HepG2 (cell line): ENCODE results near the gene FUT3. TPM values are rescaled to one million over a fixed set of nuclear protein-coding genes. Genes with fewer than 3 reads are reported as not detected.

Experiments used
- ATAC-seq: fragments of 200-7000 bp; cut with Tn5 transposase; 3 replicates; pipeline ENCODE4 v1.9.1; 2020; ENCODE audit warnings: mild to moderate bottlenecking, moderate library complexity
- BruUV-seq: library from RNA; stranded (reverse); fragments of 400-500 nt; replicated peaks from 2 replicates; lab custom pipeline; 2021; lab: Mats Ljungman, UMichigan
- CTCF ChIA-PET: fragments of 300-600 bp; formaldehyde crosslinking; extraction: SDS; loops from one replicate; lab custom pipeline; 2021; ENCODE audit warnings: low total read pairs, inconsistent platforms, low intra/inter-chr PET ratio; lab: Yijun Ruan, JAX
- POLR2A ChIA-PET: fragments of 350-600 bp; sonication (Branson Sonifier 250); formaldehyde crosslinking; loops from one replicate; lab custom pipeline; 2020; ENCODE audit warnings: antibody characterized with exemption, inconsistent platforms; lab: Yijun Ruan, JAX
- DNase-seq: peaks from one replicate; pipeline ENCODE4 v3.0.0-alpha.2; 2015; ENCODE audit warnings: low spot score
- FAIRE-seq: peaks from 3 replicates; lab custom pipeline; 2011; peaks lifted over from hg19 to GRCh38; lab: Jason Lieb, UNC
- H2AFZ ChIP-seq: one replicate; pipeline ENCODE4 v1.6.1; 2011; ENCODE audit warnings: low read length, inconsistent platforms
- H3K27ac ChIP-seq: fragments of 300-600 bp; 3 replicates; pipeline ENCODE4 v1.8.0; 2011; ENCODE audit warnings: mixed run types, mild to moderate bottlenecking, mixed read lengths, low read length, inconsistent platforms; ENCODE audit not compliant: insufficient read depth; ENCODE audit errors: extremely low read length
- H3K27me3 ChIP-seq, 2 experiments: fragments of 200-600 bp in 1 of 2; 2 replicates in 1 of 2; 3 replicates in 1 of 2; pipeline versions ENCODE4 v1.6.0 to v1.8.0; 2011; ENCODE audit warnings: low read length in 2 of 2, mild to moderate bottlenecking in 2 of 2, moderate library complexity in 2 of 2, inconsistent platforms in 1 of 2; ENCODE audit not compliant: insufficient read depth in 2 of 2, control insufficient read depth in 1 of 2
- H3K36me3 ChIP-seq, 2 experiments: fragments of 200-600 bp in 1 of 2; replicated peaks in 1 of 2; 2 replicates in 1 of 2; 3 replicates in 1 of 2; pipeline versions ENCODE4 v1.5.1 to v1.8.0; 2011; ENCODE audit warnings: low read length in 2 of 2, inconsistent platforms in 1 of 2; ENCODE audit not compliant: insufficient read depth in 2 of 2, control insufficient read depth in 1 of 2
- H3K4me1 ChIP-seq: 2 replicates; pipeline ENCODE4 v1.5.1; 2012; ENCODE audit warnings: low read length, inconsistent platforms; ENCODE audit not compliant: insufficient read depth
- H3K4me2 ChIP-seq: 2 replicates; pipeline ENCODE4 v1.6.0; 2011; ENCODE audit warnings: low read depth, low read length, inconsistent platforms
- H3K4me3 ChIP-seq, 3 experiments: fragments of 200-600 bp in 1 of 3; sonication (generic), shearing (Covaris generic) in 1 of 3; replicated peaks in 1 of 3; 2 replicates each; pipeline ENCODE4 v1.5.1; 2011 to 2016; ENCODE audit warnings: low read length in 3 of 3, inconsistent platforms in 2 of 3, low read depth in 2 of 3, mild to moderate bottlenecking in 2 of 3, control low read depth in 1 of 3, mixed read lengths in 1 of 3; ENCODE audit not compliant: insufficient read depth in 1 of 3
- H3K79me2 ChIP-seq: one replicate; pipeline ENCODE4 v1.6.1; 2011; ENCODE audit warnings: low read length, inconsistent platforms; ENCODE audit not compliant: insufficient read depth
- H3K9ac ChIP-seq: 2 replicates; pipeline ENCODE4 v1.6.0; 2011; ENCODE audit warnings: mild to moderate bottlenecking, low read depth, low read length, inconsistent platforms; ENCODE audit not compliant: insufficient read depth
- H3K9me3 ChIP-seq: 2 replicates; pipeline ENCODE4 v1.5.1; 2012; ENCODE audit warnings: mild to moderate bottlenecking, low read length
- H4K20me1 ChIP-seq: 2 replicates; pipeline ENCODE4 v1.6.0; 2011; ENCODE audit warnings: inconsistent platforms, mild to moderate bottlenecking, low read length, moderate library complexity; ENCODE audit not compliant: insufficient read depth
- NFRKB ChIP-seq: fragments of 450-650 bp; IDR thresholded peaks from 2 replicates; pipeline ENCODE4 v1.6.1; 2017
- TBL1XR1 ChIP-seq: fragments of 150-350 bp; IDR thresholded peaks from 2 replicates; pipeline ENCODE4 v1.6.1; 2014; ENCODE audit warnings: borderline replicate concordance, low read length; ENCODE audit not compliant: partially characterized antibody
- ZBTB33 ChIP-seq: sonication (generic); formaldehyde crosslinking; IDR thresholded peaks from 2 replicates; pipeline ENCODE4 v1.4.0; 2020; ENCODE audit warnings: missing genetic modification reagents
- ZFAT ChIP-seq: sonication (generic); formaldehyde crosslinking; conservative IDR thresholded peaks from 2 replicates; pipeline ENCODE4 v1.8.1; 2023; ENCODE audit warnings: missing genetic modification reagents, inconsistent platforms
- ZMYM2 ChIP-seq: sonication (generic); formaldehyde crosslinking; IDR thresholded peaks from 2 replicates; pipeline ENCODE4 v1.8.0; 2022; ENCODE audit warnings: mild to moderate bottlenecking, missing genetic modification reagents
- ZNF687 ChIP-seq: sonication (generic); formaldehyde crosslinking; IDR thresholded peaks from 2 replicates; pipeline ENCODE4 v1.5.1; 2020; ENCODE audit warnings: mild to moderate bottlenecking, missing genetic modification reagents, moderate library complexity
- WGBS: methylation state at CpG from one replicate; pipeline ENCODE4 v1.1.6; 2017; ENCODE audit warnings: low lambda C conversion rate; 5-methylcytosine and 5-hydroxymethylcytosine counted together
- in situ Hi-C: cut with HindIII; loops from 2 replicates; pipeline ENCODE4 v1.10.0; 2017; ENCODE audit warnings: low pct_unique_long_range_greater_than_20kb; ENCODE audit not compliant: extremely low pct_ligation_motif_present
- intact Hi-C: fragments of 100-400 bp; cut with micrococcal nuclease; formaldehyde crosslinking; loops from one replicate; pipeline ENCODE4 v1.10.0; 2022; ENCODE audit not compliant: unreplicated experiment
- polyA plus RNA-seq, 8 experiments: library from polyadenylated mRNA; depleted of rRNA in 3 of 8; stranded (reverse) in 7 of 8; unstranded in 1 of 8; fragments of >200 nt; fragmentation: Illumina TruSeq in 4 of 8; extraction: Trizol in 4 of 8; gene quantifications; 2 replicates each; pipeline versions ENCODE4 v1.2.1 to v1.2.3, GENCODE V29; 2011 to 2016; ENCODE audit warnings: low read depth in 4 of 8, missing spikeins in 1 of 8, mixed read lengths in 1 of 8; ENCODE audit not compliant: insufficient read depth in 1 of 8
- total RNA-seq, 5 experiments: library from RNA; depleted of rRNA; stranded (reverse); fragments of >200 nt; fragmentation: Illumina TruSeq; extraction: Trizol; gene quantifications; 2 replicates each; pipeline ENCODE4 v1.2.3, GENCODE V29; 2016; ENCODE audit warnings: low read depth in 1 of 5
- TF ChIP-seq, protein P1 (sequence below): IDR thresholded peaks from 2 replicates; pipeline ENCODE4 v1.6.1; 2016; ENCODE audit warnings: low read depth, missing genetic modification reagents, missing compliant biosample characterization

Gene FUT3
- total and polyA plus RNA-seq, 2 of the 13 experiments (the other 11 are each of a cell fraction or from before 2014, with no cell fraction given): 0.53 to 1.1 TPM

GRCh38 chr19:5882421-5882968, 31.2 kb upstream of the FUT3 start:
- Histone ChIP-seq H4K20me1 (no peaks in the 10 kb centered on the region), H3K4me3 (no peak overlapping the region), H3K9me3 (no peaks in the 10 kb centered on the region), H3K27me3 (no peaks in the 10 kb centered on the region), H3K4me2 (no peak overlapping the region), H2AFZ (no peak overlapping the region), H3K27ac (peak overlapping the region; percentile 40), H3K79me2 (no peaks in the 10 kb centered on the region), H3K4me1 (peaks cover 82% of the 10 kb centered on the region), H3K36me3 (no peaks in the 10 kb centered on the region), H3K9ac (no peak overlapping the region)
- ChIA-PET CTCF (no interaction called here), POLR2A (interaction anchor here (1.2 to 2.1 kb wide), 2 partner anchors 21 to 54 kb away, joined by 4 to 8 read pairs; partner anchors contain the start of gene NDUFA11)
- intact Hi-C loops: no loop called here
- DNase-seq (no peak), ATAC-seq (no peak), FAIRE-seq (no peak)
- 89% methylated on average over 6 of the region's 9 CpGs for WGBS
- in situ Hi-C loops: no loop called here
- no TSS peak for BruUV-seq
- TF ChIP-seq NFRKB (no peak), ZMYM2 (CRISPR knock-in tag) (peak; percentile 57), ZBTB33 (0 out of 2 replicates have a peak, but pooled peaks have one; percentile 5), TBL1XR1 (no peak), ZNF687 (CRISPR knock-in tag) (peak; percentile 64), ZFAT (CRISPR knock-in tag) (no peak)
- TF ChIP-seq, protein P1, sequence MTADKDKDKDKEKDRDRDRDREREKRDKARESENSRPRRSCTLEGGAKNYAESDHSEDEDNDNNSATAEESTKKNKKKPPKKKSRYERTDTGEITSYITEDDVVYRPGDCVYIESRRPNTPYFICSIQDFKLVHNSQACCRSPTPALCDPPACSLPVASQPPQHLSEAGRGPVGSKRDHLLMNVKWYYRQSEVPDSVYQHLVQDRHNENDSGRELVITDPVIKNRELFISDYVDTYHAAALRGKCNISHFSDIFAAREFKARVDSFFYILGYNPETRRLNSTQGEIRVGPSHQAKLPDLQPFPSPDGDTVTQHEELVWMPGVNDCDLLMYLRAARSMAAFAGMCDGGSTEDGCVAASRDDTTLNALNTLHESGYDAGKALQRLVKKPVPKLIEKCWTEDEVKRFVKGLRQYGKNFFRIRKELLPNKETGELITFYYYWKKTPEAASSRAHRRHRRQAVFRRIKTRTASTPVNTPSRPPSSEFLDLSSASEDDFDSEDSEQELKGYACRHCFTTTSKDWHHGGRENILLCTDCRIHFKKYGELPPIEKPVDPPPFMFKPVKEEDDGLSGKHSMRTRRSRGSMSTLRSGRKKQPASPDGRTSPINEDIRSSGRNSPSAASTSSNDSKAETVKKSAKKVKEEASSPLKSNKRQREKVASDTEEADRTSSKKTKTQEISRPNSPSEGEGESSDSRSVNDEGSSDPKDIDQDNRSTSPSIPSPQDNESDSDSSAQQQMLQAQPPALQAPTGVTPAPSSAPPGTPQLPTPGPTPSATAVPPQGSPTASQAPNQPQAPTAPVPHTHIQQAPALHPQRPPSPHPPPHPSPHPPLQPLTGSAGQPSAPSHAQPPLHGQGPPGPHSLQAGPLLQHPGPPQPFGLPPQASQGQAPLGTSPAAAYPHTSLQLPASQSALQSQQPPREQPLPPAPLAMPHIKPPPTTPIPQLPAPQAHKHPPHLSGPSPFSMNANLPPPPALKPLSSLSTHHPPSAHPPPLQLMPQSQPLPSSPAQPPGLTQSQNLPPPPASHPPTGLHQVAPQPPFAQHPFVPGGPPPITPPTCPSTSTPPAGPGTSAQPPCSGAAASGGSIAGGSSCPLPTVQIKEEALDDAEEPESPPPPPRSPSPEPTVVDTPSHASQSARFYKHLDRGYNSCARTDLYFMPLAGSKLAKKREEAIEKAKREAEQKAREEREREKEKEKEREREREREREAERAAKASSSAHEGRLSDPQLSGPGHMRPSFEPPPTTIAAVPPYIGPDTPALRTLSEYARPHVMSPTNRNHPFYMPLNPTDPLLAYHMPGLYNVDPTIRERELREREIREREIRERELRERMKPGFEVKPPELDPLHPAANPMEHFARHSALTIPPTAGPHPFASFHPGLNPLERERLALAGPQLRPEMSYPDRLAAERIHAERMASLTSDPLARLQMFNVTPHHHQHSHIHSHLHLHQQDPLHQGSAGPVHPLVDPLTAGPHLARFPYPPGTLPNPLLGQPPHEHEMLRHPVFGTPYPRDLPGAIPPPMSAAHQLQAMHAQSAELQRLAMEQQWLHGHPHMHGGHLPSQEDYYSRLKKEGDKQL: no peak
